Measurements from ENCODE around the gene DIPK1C. TPM values are rescaled to one million over a fixed set of nuclear protein-coding genes. Genes with fewer than 3 reads are reported as not detected.

Gene DIPK1C
- polyA plus RNA-seq, 1 donor (not counting 4 experiments of a cell fraction or from before 2014, with no cell fraction given) = not detected

DNA sequence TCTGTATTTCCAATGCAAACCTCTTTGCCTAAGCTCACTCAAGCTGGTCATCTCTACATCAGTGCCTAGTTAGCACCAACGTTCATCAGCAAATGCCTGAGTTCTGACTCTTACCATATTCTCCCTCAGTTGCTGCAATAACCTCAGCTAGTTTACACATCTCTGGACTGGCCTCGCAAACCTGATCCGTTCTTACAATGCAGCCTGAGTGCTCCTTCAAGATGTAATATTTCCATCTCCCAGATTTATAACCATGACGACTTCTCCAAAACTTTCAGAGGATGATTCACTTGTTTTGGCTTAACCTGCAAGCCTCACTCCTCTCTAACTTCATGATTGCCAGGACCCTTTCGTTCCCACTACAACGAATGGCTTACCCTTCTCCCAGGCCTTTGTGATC is 69.7 kb downstream of the DIPK1C start:
- no peak overlapping the region for H3K27ac ChIP-seq (ENCODE audit: control insufficient read depth, insufficient read depth, low read length)
- H3K9me3 ChIP-seq (ENCODE audit: control insufficient read depth, low read depth, low read length) = no peaks in the 10 kb centered on the region
- H3K79me2 ChIP-seq (ENCODE audit: control insufficient read depth, insufficient read depth, low read length) = no peaks in the 10 kb centered on the region
- H3K36me3 ChIP-seq (ENCODE audit: control insufficient read depth in 2 of 2, extremely low read depth in 1 of 2, insufficient read depth in 2 of 2, low read length in 2 of 2) = no peaks in the 10 kb centered on the region
- dilution Hi-C loops (cut with MboI; ENCODE audit: extremely low pct_ligation_motif_present, low sequenced_read_pairs) = no loop called here
- no peak overlapping the region for H3K4me3 ChIP-seq (ENCODE audit: control insufficient read depth in 2 of 3, extremely low read depth in 1 of 3, insufficient read depth in 2 of 3, low read depth in 1 of 3, low read length in 3 of 3)
- no peak overlapping the region for H2AFZ ChIP-seq (ENCODE audit: control insufficient read depth, low read length)
- H3K27me3 ChIP-seq (ENCODE audit: control insufficient read depth, extremely low read depth, insufficient read depth, low read length) = no peaks in the 10 kb centered on the region
- no peaks in the 10 kb centered on the region for H4K20me1 ChIP-seq (ENCODE audit: control insufficient read depth, extremely low read depth, insufficient read depth, low read length)
- TF ChIP-seq CTCF (optimal IDR thresholded peaks at IDR 0.05 in 1 of 3, IDR thresholded peaks at IDR 0.05 in 1 of 3, conservative IDR thresholded peaks at IDR 0.05 in 1 of 3; ENCODE audit: extremely low read depth in 1 of 3, insufficient read depth in 2 of 3, low read length in 3 of 3) = no peak
- TF ChIP-seq EZH2 (IDR thresholded peaks at IDR 0.05; ENCODE audit: low read length) = no peak
- FAIRE-seq = no peak
- DNase-seq (ENCODE audit: low read depth, low spot score) = no peak
- H3K9me1 ChIP-seq (ENCODE audit: control insufficient read depth, extremely low read depth, insufficient read depth, low read length) = no peaks in the 10 kb centered on the region
- H3K4me2 ChIP-seq (ENCODE audit: control insufficient read depth, extremely low read depth, insufficient read depth, low read depth, low read length) = no peak overlapping the region
- no peaks in the 10 kb centered on the region for H3K4me1 ChIP-seq (ENCODE audit: control insufficient read depth, extremely low read depth, insufficient read depth, low read length)
- no peak overlapping the region for H3K9ac ChIP-seq (ENCODE audit: control insufficient read depth, extremely low read depth, insufficient read depth, low read length)

Other genes with a start within 250 kb of the DIPK1C start
- gene CYB5A, start 165.3 kb downstream of the DIPK1C start, polyA plus RNA-seq = 42.2 to 49.4 TPM (median 42.6 TPM) in 3 replicates
- gene C18orf63, start 141.5 kb downstream of the DIPK1C start, polyA plus RNA-seq = not detected in 3 replicates
- gene CNDP2, start 39.1 kb upstream of the DIPK1C start, polyA plus RNA-seq = 126 to 156 TPM (median 134 TPM) in 3 replicates
- gene CNDP1, start 77.2 kb upstream of the DIPK1C start, polyA plus RNA-seq = not detected in 3 replicates
- 2.8 to 3.8 TPM (median 3.2 TPM) in 3 replicates for gene ZNF407, start 140.6 kb upstream of the DIPK1C start, polyA plus RNA-seq

All from keratinocyte (primary cell).